Stimulated activated CD4-positive, alpha-beta T cell treated with anti-CD3 and anti-CD28 coated beads, Interleukin-15, amount 100 ng/mL, for 48 hours (primary cell): ENCODE data around the gene GTPBP4.
"Not testable (repeated sequence)": the region's sequence is repeated elsewhere in the genome, so short reads cannot be mapped to it uniquely, and the experiment has no call there.

Source experiments
- DNase-seq, 2 donors: peaks; one replicate each; pipeline ENCODE4 v3.0.0-alpha.2; 2020; ENCODE audit warnings: low read depth in 2 of 2

The GTPBP4 gene

DNA sequence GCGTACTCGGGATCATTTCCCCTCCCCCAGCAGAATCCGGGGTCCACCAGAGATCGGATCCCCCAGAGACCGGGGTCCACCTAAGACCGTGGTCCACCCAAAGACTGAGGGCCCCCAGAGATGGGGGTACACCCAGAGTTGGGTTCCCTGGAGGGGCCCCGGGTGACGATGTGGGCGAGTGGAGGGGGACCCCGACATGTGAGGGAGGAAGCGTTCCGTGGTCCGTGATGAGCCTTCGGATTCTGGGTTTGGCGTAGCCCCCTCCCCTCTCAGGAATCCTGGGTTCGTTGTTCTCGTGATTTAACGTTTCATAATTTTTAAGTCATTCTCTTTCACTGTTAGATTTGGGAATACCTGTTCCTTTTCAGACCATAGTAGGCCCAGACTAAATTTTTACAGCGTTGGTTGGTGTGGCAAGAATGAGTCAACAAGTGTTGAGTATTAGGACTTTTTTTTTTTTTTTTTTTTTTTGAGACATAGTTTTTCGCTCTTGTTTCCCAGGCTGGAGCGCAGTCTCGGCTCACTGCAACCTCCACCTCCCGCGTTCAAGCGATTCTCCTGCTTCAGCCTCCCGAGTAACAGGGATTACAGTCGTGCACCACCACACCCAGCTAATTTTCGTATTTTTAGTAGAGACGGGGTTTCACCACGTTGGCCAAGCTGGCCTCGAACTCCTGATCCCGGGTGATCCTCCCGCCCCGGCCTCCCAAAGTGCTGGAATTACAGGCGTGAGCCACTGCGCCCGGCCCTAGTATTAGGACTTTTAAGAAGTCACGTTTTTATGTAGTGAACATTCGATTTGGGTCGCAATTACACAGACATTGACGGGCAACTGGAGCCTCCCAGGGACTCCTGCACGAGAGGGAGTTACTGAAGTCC lies 672 bp downstream of the GTPBP4 start:
- DNase-seq, result peak in 1 of 2 donors; percentile 3

DNA sequence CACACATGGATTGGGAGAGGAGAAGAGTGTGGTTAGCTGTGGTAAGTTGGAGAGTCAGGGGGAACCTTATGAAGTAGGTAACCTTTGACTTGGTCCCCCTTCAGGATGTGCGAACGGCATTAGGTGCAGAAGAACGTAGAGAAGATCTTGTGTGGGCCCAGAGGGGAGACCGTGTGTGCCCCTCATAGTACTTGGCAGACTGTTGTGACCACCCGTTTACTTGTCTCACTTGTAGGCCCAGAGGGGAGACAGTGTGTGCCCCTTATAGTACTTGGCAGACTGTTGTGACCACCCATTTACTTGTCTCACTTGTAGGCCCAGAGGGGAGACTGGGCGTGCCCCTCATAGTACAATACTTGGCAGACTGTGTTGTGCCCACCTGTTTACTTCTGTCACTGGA lies 2.6 kb downstream of the GTPBP4 start:
- DNase-seq, result no peak

DNA sequence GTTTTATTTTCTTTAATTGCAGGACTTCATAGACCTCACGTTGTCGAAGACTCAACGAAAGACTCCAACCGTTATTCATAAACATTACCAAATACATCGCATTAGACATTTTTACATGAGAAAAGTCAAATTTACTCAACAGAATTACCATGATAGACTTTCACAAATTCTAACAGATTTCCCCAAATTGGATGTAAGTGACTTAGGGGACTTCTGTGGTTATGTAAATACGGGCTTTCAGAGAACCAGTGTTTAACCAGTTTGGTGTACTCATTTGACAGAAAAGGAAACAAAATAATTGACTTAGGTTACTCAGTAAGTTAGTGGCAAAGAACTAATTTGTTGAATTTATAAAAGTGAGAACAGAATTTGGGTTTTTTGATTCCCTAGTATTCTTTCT lies 4.2 kb downstream of the GTPBP4 start:
- DNase-seq, result no peak

DNA sequence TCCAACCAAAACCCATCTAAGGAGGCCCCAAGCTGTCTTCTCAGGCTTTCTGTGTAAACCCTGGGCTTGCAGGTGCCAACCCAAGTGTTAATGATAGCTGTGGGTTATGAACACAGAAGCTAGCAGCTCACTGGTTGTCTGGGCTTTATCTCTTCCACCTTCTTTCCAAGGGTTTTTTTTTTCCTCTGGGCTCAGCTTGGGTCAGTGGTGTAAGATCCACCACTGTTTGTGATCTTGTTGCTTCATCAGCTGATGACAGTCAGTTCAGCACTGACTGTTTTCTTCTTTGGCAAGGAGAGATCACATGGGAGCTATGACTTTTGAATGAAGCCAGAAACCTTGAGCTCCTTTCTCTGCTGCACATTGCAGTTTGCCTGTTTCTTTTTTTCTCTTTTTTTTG lies 4.6 kb downstream of the GTPBP4 start:
- no peak for DNase-seq

DNA sequence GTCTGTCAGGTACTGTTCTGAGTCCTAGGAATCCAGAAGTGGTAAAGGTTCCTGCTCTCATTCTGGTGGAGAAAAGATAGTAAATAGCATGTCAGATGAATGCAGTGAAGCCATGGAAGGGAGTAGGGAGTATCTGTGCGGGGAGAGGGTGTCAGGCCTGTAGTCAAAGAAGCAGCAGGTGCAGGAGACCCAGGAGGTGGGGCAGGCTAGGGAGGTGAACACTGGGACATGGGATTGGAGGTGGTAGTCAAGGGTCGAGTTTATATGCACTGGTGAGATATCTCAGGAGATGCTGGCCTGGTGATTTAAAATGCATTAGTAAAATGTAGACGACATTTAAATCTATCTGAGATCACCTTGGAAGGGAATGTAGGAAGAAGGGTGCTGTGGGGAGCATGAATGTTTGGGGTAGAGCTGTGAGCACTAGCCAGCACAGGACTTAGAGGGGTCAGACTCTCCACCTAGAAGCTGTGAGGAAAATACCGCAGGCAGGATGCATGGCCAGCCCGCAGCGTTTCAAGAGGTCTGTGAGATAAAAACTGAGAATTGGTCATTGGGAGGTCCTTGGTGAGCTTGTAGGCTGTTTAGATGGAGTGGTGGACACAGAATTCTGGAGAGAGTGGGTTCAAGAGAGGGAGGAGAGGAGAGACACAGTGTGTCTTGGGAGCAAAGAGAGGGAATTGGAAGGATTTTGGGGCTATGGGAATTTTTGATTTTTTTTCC lies 6.8 kb downstream of the GTPBP4 start:
- no peak for DNase-seq

DNA sequence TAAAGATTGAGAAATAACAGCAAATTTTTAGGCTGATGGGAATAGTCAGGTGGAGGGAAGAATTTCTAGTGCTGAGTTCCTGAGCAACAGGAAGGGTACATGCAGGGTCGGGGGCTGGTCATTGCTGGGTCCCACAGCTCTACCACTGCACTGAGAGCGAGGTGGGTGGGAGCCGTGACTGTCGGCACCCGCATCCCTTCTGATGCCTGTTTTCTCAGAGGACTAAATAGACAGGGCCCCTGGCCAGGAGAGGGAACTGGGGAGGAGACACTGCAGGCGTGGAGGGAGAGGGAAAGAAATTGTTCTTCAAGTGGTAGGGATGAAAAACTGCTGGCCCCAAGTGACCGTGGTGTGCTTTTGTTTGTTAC lies 7.3 kb downstream of the GTPBP4 start:
- no peak for DNase-seq

DNA sequence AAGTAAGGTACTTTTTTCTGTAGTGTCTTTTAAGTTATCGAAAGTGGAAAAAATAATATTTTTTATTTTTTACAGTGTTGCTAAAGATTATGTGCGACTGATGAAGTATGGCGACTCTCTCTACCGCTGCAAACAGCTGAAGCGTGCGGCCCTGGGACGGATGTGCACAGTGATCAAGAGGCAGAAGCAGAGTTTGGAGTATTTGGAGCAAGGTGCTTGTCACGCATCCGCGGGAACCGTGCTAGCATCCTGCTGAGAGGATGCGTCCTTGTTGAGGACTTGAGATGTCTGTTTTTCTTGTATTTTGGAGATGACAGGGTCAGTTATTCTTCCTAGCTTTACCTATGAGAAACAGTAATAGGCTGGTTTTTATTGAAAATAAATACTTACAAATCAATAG lies 7.8 kb downstream of the GTPBP4 start:
- no peak for DNase-seq

DNA sequence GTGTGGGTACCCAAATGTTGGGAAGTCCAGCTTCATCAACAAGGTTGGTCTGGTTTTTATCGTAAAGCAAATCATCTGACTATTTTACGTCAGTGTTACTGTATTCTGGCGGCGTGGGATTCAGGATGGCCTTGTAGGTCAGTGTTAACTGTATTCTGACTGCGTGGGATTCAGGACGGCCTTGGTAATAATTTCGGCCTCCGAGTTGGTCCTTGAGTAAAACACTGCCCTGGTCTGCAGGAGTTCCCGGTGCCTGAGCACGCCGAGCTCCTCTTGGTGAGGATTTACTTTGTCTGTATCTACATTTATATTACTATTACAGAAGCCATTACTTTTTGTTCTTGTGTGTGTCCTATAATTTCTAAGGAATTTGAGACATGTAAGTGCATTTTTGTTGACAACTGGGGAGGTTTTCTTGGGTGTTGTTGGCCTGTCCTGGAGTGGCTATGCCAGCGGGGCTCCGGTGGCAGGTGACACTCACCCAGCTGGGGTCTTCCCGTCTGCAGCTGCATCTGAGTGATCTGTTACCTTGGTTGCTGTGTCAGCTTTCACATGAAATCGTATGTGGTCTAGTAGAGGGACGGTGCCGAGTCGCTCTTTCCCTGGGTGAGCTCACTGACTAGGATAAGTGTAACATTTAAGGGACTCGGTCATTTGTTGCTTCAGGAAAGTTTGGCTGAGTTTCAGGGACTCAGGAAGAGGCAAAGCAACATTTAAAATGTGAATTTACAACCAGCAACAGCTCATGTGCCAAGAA lies 9.2 kb downstream of the GTPBP4 start:
- no peak for DNase-seq

DNA sequence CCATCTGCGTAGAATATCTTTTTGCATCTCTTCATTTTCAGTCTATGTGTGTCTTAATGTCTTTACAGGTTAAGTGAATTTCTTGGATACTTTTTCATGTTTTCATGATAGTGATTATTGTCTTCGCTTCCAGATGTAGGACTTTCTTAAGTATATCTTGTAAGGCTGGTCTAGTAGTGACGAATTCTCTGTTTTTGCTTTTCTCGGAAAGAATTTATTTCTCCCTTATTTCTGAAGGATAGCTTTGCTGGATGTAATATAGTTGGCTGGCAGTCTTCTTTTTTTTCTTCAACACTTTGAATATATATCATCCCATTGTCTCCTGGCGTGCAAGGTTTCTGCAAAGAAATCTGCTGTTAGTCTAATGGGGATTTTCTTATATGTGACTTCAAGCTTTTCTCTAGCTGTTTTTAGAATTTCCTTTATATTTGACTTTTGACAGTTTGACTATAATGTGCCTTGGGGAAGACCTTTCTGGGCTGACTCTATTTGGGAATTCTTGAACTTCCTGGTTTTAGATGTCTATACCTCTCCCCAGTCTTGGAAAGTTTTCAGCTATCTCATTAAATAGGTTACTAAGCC lies 14.3 kb downstream of the GTPBP4 start:
- no peak for DNase-seq

DNA sequence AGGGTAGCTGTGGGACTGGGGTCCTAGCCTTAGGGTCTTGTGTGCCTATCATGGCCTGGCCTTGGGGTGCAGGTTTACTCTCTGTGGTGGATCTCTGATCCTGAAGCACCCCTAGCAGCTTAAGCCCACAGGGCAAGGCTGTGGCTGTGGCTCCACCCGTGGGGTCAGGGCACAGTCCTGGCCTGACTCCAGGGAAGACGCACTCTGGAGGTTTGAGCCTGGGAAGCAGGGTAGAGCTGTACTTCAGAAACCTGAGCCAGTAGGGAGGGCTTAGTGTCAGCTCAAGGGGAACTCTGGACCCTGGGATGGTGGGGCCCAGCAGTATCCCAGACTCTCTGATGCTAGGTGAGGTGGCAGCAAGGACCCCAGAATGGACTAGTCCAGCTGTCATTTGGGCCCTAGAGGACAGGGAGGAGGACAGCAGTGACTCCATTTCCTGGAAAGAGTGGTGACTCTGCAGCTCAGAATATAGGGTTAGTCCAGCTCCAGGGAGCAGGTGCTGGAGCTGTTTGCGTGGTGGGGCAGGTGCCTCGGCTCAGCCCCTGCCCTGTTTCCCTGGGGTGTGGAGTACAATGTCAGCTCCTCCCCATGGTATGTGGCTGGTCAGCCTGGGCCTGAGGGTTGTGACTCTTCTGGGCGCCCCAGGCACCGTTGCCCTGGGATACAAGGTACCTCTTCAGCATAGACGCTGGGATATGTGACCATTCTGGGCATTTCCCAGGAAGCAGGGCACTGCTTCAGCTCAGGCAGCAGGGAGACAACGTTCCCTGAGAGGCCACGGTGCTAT lies 15.8 kb downstream of the GTPBP4 start:
- DNase-seq, result no peak

DNA sequence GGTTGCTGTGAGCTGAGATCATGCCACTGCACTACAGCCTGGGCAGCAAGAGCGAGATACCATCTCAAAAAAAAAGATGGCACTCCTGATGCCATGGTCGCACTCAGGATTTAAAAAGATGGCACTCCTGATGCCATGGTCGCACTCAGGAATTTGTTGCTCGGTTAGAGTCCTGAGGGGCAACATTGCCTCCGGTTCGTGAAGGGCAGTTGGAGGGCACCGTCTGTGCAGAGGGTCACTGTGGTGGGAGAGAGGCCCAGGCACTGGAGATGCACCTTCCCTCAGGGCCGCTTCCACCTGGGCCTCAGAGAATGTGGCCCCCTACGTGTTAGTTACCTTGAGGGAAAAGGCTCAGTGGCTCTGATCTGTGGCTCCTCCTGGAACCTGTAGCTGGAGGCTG lies 18.3 kb downstream of the GTPBP4 start:
- no peak for DNase-seq

DNA sequence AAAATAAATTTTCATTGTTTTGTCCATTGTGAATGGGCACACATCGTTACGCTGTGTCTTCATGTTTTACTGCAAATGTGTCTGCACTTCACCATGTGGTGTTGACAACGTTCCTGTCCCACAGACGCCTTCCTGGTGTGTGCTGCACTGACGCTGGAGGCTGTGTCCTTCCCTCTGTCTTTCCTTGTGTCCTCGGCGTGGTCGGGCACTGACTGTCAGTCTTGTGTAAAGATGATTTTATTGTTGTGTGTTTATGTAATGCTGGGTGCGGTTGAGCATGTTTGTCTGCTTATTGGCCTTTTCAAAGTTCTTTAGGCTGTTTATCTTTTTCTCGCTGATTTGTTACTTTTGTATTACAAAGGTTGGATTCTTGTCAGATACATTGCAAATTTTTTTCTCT lies 19.3 kb downstream of the GTPBP4 start:
- DNase-seq, result no peak

DNA sequence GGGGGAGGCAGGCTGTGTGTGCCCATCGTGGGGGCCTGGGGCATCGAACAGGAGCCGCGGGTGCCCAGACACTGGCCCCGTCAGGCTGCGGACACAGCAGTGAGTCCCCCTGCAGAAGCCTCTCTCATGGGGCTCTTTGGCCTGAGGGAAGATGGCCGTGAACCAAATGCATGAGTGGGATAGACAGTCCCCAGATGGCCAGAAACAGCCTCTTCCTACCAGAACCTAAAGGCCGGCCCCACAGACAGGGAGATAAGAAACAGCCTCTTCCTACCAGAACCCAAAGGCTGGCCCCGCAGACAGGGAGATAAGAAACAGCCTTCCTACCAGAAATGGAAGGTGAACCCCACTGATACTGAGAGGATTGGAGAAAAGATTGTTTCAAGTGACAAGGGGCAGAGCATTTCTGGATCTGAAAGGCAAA lies 20.8 kb downstream of the GTPBP4 start:
- DNase-seq, result no peak

DNA sequence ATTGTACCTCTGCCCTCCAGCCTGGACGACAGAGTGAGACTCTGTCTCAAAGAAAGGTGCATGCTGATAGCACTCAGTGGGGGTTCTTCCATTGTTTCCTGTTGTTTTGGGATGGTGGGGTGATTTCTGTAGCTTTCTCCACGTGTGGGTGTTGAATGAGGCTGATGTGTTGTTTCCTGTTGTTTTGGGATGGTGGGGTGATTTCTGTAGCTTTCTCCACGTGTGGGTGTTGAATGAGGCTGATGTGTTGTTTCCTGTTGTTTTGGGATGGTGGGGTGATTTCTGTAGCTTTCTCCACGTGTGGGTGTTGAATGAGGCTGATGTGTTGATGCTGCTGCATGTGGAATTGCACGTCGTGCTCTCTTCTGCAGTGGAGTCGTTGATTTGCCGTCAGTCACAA lies 21.7 kb downstream of the GTPBP4 start:
- DNase-seq, result not testable (repeated sequence)

DNA sequence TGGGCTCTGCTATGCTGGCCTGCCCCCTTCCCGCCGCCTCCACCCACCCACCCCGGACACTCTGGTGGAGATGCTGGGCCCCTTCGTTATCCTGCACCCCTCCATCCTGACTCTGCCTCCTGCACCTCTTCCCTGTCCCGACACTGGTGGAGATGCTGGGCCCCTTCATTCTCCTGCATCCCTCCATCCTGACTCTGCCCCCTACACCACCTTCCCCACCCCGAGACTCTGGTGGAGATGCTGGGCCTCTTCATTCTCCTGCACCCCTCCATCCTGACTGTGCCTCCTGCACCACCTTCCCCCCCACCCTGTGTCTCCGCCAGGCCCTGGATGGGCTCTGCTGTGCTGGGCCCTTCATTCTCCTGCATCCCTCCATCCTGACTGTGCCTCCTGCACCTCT lies 22.5 kb downstream of the GTPBP4 start:
- DNase-seq, result no peak

DNA sequence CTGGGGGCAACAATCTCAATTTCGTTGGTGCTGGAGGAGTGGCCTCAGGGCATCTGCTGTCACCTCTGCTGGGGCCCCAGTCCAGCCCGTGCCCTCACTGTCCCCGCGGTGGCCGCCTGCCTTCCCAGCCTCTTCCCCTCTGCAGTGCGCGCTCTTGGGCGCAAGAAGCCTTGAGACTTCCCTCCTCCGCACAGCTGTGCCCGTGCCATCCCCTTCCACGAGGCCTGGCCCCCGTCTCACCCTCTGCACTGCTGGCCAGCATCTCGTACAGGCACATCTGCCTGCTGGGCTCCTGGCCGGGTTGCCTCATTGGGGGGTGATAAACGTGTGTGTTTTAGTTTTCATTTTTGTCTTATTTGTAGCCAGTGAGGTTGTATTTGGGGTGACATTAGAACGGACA lies 23.5 kb downstream of the GTPBP4 start:
- no peak for DNase-seq

DNA sequence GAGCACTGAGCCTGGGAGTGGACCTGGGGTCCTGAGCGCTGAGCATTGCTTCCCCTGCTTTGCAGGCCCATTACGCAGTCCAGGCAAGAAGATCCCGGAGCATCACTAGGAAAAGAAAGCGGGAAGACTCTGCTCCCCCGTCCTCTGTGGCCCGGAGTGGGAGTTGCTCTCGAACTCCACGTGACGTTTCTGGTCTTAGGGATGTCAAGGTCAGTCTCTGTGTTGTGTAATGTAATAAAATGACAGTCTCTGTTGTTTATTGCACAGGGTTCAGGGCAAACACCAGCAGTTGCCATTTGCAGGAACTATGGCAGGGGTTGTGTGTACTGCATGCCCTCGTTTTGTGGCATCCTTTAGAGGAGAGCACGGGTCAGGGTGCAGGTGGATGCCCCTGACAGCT lies 27.5 kb downstream of the GTPBP4 start:
- DNase-seq, result no peak

DNA sequence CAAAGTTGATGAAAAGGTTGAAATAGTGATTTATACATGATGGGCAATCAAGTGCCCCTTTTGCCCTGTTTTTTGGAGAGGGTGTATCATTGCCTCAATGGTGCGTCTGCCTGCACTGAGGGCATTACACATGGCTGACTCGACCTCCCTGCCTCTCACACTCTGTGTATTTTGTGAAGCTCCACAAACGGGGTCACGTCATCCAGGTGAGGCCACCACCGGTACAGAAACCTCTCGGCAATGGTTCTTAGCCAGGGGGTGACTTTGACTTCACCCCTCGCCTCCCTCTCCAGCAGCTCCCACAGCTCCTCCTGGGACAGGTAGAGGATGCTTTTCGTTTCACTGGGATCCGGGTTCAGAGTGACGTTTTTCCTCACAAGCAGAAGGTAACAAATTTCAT lies 31.1 kb downstream of the GTPBP4 start:
- DNase-seq, result no peak

DNA sequence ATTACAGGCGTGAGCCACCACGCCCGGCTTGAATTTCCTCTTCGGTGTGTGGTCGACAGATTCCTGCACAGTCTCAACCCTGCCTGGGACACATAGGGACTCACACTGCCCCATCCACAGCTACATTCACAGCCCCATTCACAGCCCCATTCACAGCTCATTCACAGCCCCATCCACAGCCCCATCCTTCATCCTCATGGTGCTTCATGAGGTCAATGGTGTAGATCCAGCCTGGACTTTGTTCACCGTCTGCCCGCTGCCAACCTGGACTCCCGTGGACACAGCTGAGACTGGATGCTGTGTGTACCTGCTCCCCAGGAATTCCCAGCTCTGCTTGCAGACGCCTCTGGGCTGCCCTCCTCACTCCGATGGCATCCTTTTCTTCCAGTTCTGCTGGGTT lies 32.2 kb downstream of the GTPBP4 start:
- DNase-seq, result no peak

DNA sequence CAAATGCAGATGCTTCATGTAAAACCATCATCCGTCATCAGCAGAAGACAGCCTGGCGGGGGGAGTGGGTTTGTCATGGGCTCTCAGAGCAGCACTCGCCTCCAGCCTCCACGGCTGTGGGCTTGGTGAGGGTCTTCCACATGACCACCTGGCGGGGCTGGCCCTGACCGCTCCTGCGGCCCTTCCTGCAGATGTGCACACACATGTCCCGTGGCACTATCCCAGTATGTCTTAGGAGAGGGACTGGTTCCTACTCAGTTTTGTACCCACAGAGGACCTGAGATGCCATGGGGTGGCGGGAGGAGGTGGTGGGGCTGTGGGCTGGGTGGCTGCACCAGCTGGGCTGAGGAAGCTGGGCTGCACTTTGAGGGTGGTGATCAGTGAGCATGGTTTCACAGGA lies 32.7 kb downstream of the GTPBP4 start:
- DNase-seq, result no peak

DNA sequence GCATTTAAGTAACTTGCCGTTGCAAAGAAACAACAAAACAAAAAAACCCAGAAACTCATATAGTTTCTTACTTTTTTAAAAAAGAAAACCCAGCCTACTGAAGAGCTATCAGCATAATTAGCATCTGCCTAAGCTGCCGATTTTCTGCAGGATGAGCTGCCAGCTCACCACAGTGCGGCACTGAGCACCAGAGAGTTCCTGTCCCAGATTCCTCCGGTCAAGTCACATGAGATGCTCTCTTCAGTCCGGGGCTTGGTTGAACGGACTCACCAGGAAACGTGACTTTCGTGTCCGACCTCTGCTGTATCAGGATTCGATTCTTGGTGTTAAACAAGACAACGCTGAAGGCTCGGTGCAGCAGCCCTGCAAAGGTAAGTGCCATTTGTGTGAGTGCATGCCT lies 34.2 kb downstream of the GTPBP4 start:
- DNase-seq, result no peak
